T-helper 2 cell treated with Interferon-gamma antibody and Interleukin-4, amounts not matched to agents 5 μg/mL and 100 μg/mL, for 36 hours (primary cell): ENCODE results near the gene RUFY2.

ENCODE experiments used
- DNase-seq: peaks from one replicate; pipeline ENCODE4 v3.0.0; 2021; ENCODE audit warnings: low spot score
- H3K27ac Mint-ChIP-seq: one replicate; pipeline ENCODE4 v1.8.0; 2021; ENCODE audit warnings: mild to moderate bottlenecking, mixed read lengths
- H3K27me3 Mint-ChIP-seq: one replicate; pipeline ENCODE4 v1.8.0; 2021; ENCODE audit warnings: low read depth, mixed read lengths
- H3K36me3 Mint-ChIP-seq: one replicate; pipeline ENCODE4 v1.8.0; 2021; ENCODE audit warnings: low read depth, mixed read lengths
- H3K4me1 Mint-ChIP-seq: one replicate; pipeline ENCODE4 v1.8.0; 2021; ENCODE audit warnings: low read depth, mixed read lengths
- H3K4me3 Mint-ChIP-seq: one replicate; pipeline ENCODE4 v1.8.0; 2022; ENCODE audit warnings: mild to moderate bottlenecking, moderate library complexity, mixed read lengths
- H3K9me3 Mint-ChIP-seq: one replicate; pipeline ENCODE4 v1.8.0; 2021; ENCODE audit warnings: mixed read lengths

The RUFY2 gene

GRCh38 chr10:68403701-68404100 lies 3.4 kb downstream of the RUFY2 start:
- H3K4me3 Mint-ChIP-seq = no peak overlapping the region
- no peak for DNase-seq

GRCh38 chr10:68402276-68402675 lies 4.8 kb downstream of the RUFY2 start:
- Mint-ChIP-seq H3K36me3 (peaks cover 12% of the 10 kb centered on the region), H3K27me3 (no peaks in the 10 kb centered on the region), H3K27ac (no peak overlapping the region), H3K4me1 (peaks cover 15% of the 10 kb centered on the region), H3K4me3 (no peak overlapping the region), H3K9me3 (no peaks in the 10 kb centered on the region)
- DNase-seq = no peak

More at GRCh38 chr10:68403701-68404100, 3.4 kb downstream of the RUFY2 start:
- Mint-ChIP-seq H3K4me1 (peaks cover 15% of the 10 kb centered on the region), H3K27me3 (no peaks in the 10 kb centered on the region), H3K9me3 (no peaks in the 10 kb centered on the region), H3K27ac (no peak overlapping the region), H3K36me3 (peaks cover 12% of the 10 kb centered on the region)

- peaks cover 15% of the 10 kb centered on the region for H3K36me3 Mint-ChIP-seq
- no peaks in the 10 kb centered on the region for H3K9me3 Mint-ChIP-seq
- DNase-seq = no peak
- H3K27me3 Mint-ChIP-seq = no peaks in the 10 kb centered on the region
- H3K4me1 Mint-ChIP-seq = no peaks in the 10 kb centered on the region
- H3K27ac Mint-ChIP-seq = no peak overlapping the region
- H3K4me3 Mint-ChIP-seq = no peak overlapping the region
Observed at GRCh38 chr10:68397005-68397404, 10.1 kb downstream of the RUFY2 start.

- H3K27ac Mint-ChIP-seq = no peak overlapping the region
- H3K36me3 Mint-ChIP-seq = peaks cover 18% of the 10 kb centered on the region
- no peaks in the 10 kb centered on the region for H3K27me3 Mint-ChIP-seq
- no peaks in the 10 kb centered on the region for H3K9me3 Mint-ChIP-seq
- no peak for DNase-seq
- no peak overlapping the region for H3K4me3 Mint-ChIP-seq
- H3K4me1 Mint-ChIP-seq = no peaks in the 10 kb centered on the region
Observed at GRCh38 chr10:68385740-68386139, 21.3 kb downstream of the RUFY2 start.

GRCh38 chr10:68371604-68372003 lies 35.5 kb downstream of the RUFY2 start:
- Mint-ChIP-seq H3K4me1 (no peaks in the 10 kb centered on the region), H3K9me3 (peaks cover 19% of the 10 kb centered on the region), H3K27me3 (no peaks in the 10 kb centered on the region), H3K27ac (no peak overlapping the region), H3K36me3 (peaks cover 44% of the 10 kb centered on the region), H3K4me3 (no peak overlapping the region)
- DNase-seq = no peak

GRCh38 chr10:68367121-68367520 lies 40.0 kb downstream of the RUFY2 start:
- Mint-ChIP-seq H3K27me3 (no peaks in the 10 kb centered on the region), H3K4me1 (no peaks in the 10 kb centered on the region), H3K4me3 (no peak overlapping the region), H3K36me3 (peaks cover 24% of the 10 kb centered on the region), H3K9me3 (peaks cover 14% of the 10 kb centered on the region), H3K27ac (no peak overlapping the region)
- DNase-seq = no peak

DNA sequence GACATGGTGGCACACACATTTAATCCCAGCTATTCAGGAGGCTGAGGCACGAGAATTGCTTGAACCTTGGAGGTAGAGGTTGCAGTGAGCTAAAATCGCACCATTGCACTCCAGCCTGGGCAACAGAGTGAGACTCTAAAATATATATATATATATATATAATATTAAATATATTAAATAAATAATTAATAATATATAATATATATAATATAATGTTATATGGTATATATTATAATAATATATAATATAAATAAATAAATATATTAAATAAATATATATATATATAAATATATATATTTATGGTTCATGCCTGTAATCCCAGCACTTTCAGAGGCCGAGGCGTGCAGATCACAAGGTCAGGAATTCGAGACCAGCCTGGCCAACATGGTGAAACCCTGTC lies 40.5 kb downstream of the RUFY2 start:
- Mint-ChIP-seq H3K27me3 (no peaks in the 10 kb centered on the region), H3K9me3 (peaks cover 10% of the 10 kb centered on the region), H3K27ac (no peak overlapping the region), H3K4me1 (no peaks in the 10 kb centered on the region), H3K4me3 (no peak overlapping the region), H3K36me3 (peaks cover 21% of the 10 kb centered on the region)
- DNase-seq = no peak

- Mint-ChIP-seq H3K4me3 (no peak overlapping the region), H3K27ac (no peak overlapping the region), H3K36me3 (peaks cover 14% of the 10 kb centered on the region), H3K27me3 (no peaks in the 10 kb centered on the region), H3K9me3 (peaks cover 6% of the 10 kb centered on the region), H3K4me1 (no peaks in the 10 kb centered on the region)
- DNase-seq = no peak
Observed at GRCh38 chr10:68365611-68366010, 41.5 kb downstream of the RUFY2 start.

DNA sequence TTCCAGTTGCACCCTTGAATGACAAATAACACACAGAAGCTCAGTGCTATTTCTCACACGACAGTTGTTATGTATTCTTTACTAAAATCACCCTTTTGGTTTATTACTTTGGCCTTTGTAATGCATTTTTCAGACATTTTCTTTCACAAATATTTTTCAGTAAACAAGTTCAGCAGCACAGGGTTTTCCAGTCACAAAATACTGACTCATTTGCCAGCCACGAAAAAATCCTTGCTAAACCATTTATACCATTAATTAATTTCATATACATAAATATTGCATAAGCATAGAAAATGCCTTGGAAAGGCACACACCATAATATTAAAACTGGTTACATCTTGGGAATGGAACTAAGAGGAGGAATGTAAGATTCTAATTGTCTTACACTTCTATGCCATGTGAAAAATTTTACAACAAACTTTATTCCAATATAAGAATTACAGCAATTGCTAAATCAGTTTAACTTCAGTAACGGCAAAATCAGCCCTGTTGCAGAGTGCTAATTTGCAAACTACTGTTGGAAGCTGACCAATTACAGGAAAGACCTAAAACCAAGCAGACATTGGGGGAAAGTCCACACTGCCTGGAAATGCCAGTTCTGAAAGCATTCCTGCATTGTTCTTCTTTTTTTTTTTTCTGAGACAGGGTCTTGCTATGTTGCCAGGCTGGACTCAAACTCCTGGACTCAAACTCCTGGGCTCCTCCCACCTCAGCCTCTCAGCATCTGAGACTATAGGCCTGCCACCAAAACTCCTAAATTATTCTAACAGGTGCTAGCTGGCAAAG lies 42.8 kb downstream of the RUFY2 start:
- no peak for DNase-seq
- H3K36me3 Mint-ChIP-seq = peaks cover 8% of the 10 kb centered on the region
- H3K4me1 Mint-ChIP-seq = no peaks in the 10 kb centered on the region
- no peak overlapping the region for H3K4me3 Mint-ChIP-seq
- no peaks in the 10 kb centered on the region for H3K9me3 Mint-ChIP-seq
- no peak overlapping the region for H3K27ac Mint-ChIP-seq
- no peaks in the 10 kb centered on the region for H3K27me3 Mint-ChIP-seq

GRCh38 chr10:68362590-68362989 lies 44.5 kb downstream of the RUFY2 start:
- no peak overlapping the region for H3K27ac Mint-ChIP-seq
- no peak overlapping the region for H3K4me3 Mint-ChIP-seq

GRCh38 chr10:68359189-68359588 lies 47.9 kb downstream of the RUFY2 start:
- H3K9me3 Mint-ChIP-seq = no peaks in the 10 kb centered on the region
- no peaks in the 10 kb centered on the region for H3K27me3 Mint-ChIP-seq
- no peak overlapping the region for H3K4me3 Mint-ChIP-seq
- no peak overlapping the region for H3K27ac Mint-ChIP-seq
- no peaks in the 10 kb centered on the region for H3K4me1 Mint-ChIP-seq
- DNase-seq = no peak
- H3K36me3 Mint-ChIP-seq = peaks cover 8% of the 10 kb centered on the region

More at GRCh38 chr10:68362590-68362989, 44.5 kb downstream of the RUFY2 start:
- no peak for DNase-seq
- Mint-ChIP-seq H3K9me3 (no peaks in the 10 kb centered on the region), H3K36me3 (peaks cover 8% of the 10 kb centered on the region), H3K27me3 (no peaks in the 10 kb centered on the region), H3K4me1 (no peaks in the 10 kb centered on the region)

GRCh38 chr10:68353537-68353936 lies 53.5 kb downstream of the RUFY2 start:
- Mint-ChIP-seq H3K27ac (no peak overlapping the region), H3K4me3 (no peak overlapping the region), H3K4me1 (no peaks in the 10 kb centered on the region), H3K27me3 (no peaks in the 10 kb centered on the region), H3K9me3 (no peaks in the 10 kb centered on the region), H3K36me3 (peaks cover 18% of the 10 kb centered on the region)
- DNase-seq = no peak

GRCh38 chr10:68348265-68348741 lies 58.8 kb downstream of the RUFY2 start:
- DNase-seq = peak; percentile 27
- Mint-ChIP-seq H3K27me3 (no peaks in the 10 kb centered on the region), H3K27ac (peak overlapping the region; percentile 52), H3K9me3 (no peaks in the 10 kb centered on the region), H3K4me1 (peaks cover 8% of the 10 kb centered on the region), H3K4me3 (no peak overlapping the region), H3K36me3 (peaks cover 47% of the 10 kb centered on the region)

DNA sequence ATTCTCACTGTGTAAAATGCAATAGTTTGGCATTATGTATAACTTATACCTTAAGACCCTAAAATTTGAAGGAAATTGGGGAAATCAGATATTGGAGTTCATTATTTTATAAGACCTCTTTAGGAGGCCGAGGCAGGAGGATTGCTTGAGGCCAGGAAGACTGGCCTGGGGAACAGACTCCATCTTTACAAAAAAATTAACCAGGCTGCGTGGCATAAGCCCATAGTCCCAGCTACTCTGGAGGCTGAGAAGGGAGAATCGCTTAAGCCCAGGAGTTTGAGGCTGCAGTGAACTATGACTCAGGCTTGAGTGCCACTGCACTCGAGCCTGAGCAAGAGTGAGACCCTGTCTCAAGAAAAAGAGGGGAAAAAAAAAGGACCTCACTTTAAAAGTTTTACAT lies 60.3 kb downstream of the RUFY2 start:
- no peaks in the 10 kb centered on the region for H3K27me3 Mint-ChIP-seq
- H3K27ac Mint-ChIP-seq = no peak overlapping the region
- H3K9me3 Mint-ChIP-seq = no peaks in the 10 kb centered on the region
- H3K36me3 Mint-ChIP-seq = peaks cover 53% of the 10 kb centered on the region
- H3K4me3 Mint-ChIP-seq = no peak overlapping the region
- H3K4me1 Mint-ChIP-seq = peaks cover 15% of the 10 kb centered on the region
- no peak for DNase-seq

DNA sequence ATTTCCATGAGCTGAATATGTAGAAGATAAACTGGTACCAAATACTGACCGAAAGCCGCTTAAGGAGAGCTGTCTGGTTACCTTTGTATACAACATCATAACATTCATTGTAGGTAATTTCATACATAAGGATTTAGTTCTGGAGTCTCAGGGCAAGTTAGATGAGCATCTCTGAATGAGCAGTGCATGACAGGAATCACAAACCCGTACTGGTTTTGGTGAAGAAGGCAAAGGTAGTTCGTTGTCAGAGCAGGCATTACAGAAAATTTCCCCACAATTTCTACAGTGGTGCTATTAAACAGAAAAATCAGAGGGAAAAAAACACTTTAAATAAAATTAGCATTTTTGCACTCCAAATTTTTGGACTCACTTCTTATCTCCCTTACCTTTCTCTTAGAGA lies 61.5 kb downstream of the RUFY2 start:
- Mint-ChIP-seq H3K27me3 (no peaks in the 10 kb centered on the region), H3K9me3 (no peaks in the 10 kb centered on the region), H3K27ac (no peak overlapping the region), H3K36me3 (peaks cover 63% of the 10 kb centered on the region), H3K4me3 (no peak overlapping the region), H3K4me1 (peaks cover 18% of the 10 kb centered on the region)
- DNase-seq = no peak
